DND-41 (cell line): ENCODE measurements around the gene SUV39H2.

Experiments used
- ATAC-seq: fragments of 200-7000 bp; cut with Tn5 transposase; 3 replicates; pipeline ENCODE4 v1.9.1; 2021; ENCODE audit warnings: low read depth; ENCODE audit not compliant: insufficient read depth
- DNase-seq: peaks from one replicate; pipeline ENCODE4 v3.0.0-alpha.2; 2020
- H2AFZ ChIP-seq: 2 replicates; pipeline ENCODE4 v1.6.0; 2012; ENCODE audit warnings: low read depth, low read length
- H3K27ac ChIP-seq: 2 replicates; pipeline ENCODE4 v1.5.1; 2012; ENCODE audit warnings: low read length, inconsistent platforms
- H3K27me3 ChIP-seq: fragments of 200-600 bp; sonication (generic); 2 replicates; pipeline ENCODE4 v1.6.0; 2012; ENCODE audit warnings: low read length, mild to moderate bottlenecking, inconsistent platforms; ENCODE audit not compliant: insufficient read depth, poor library complexity
- H3K36me3 ChIP-seq: 2 replicates; pipeline ENCODE4 v1.5.1; 2012; ENCODE audit warnings: low read length, inconsistent platforms; ENCODE audit not compliant: insufficient read depth
- H3K4me1 ChIP-seq: 2 replicates; pipeline ENCODE4 v1.5.1; 2012; ENCODE audit warnings: mild to moderate bottlenecking, low read length; ENCODE audit not compliant: insufficient read depth
- H3K4me2 ChIP-seq: 2 replicates; pipeline ENCODE4 v1.6.0; 2012; ENCODE audit warnings: mild to moderate bottlenecking, moderate library complexity, low read length, inconsistent platforms; ENCODE audit not compliant: insufficient read depth
- H3K4me3 ChIP-seq, 2 experiments: fragments of 200-600 bp in 1 of 2; shearing (Covaris generic) in 1 of 2; 2 replicates each; pipeline ENCODE4 v1.5.1; 2012 to 2016; ENCODE audit warnings: inconsistent platforms in 2 of 2, low read length in 2 of 2, mild to moderate bottlenecking in 2 of 2, low read depth in 1 of 2, moderate library complexity in 1 of 2
- H3K79me2 ChIP-seq: 2 replicates; pipeline ENCODE4 v1.6.0; 2012; ENCODE audit warnings: low read length, inconsistent platforms; ENCODE audit not compliant: insufficient read depth
- H3K9ac ChIP-seq: 2 replicates; pipeline ENCODE4 v1.6.0; 2012; ENCODE audit warnings: low read depth, mild to moderate bottlenecking, inconsistent platforms, low read length, moderate library complexity
- H3K9me3 ChIP-seq: 2 replicates; pipeline ENCODE4 v1.5.1; 2012; ENCODE audit warnings: low read length, moderate library complexity, mild to moderate bottlenecking, inconsistent platforms; ENCODE audit not compliant: insufficient read depth, severe bottlenecking
- H4K20me1 ChIP-seq: 2 replicates; pipeline ENCODE4 v1.6.0; 2012; ENCODE audit warnings: low read length; ENCODE audit not compliant: insufficient read depth
- EZH2 ChIP-seq: IDR thresholded peaks from 3 replicates; pipeline ENCODE4 v1.6.1; 2012; ENCODE audit warnings: borderline replicate concordance, low read depth, mild to moderate bottlenecking, moderate library complexity, low read length, inconsistent platforms; ENCODE audit not compliant: severe bottlenecking
- TF ChIP-seq, protein P1 (sequence below): IDR thresholded peaks from 2 replicates; pipeline ENCODE4 v1.5.1; 2012; ENCODE audit warnings: borderline replicate concordance, low read length, moderate library complexity, mild to moderate bottlenecking; ENCODE audit not compliant: poor library complexity, severe bottlenecking; ENCODE audit errors: extremely low read depth

Gene SUV39H2

GRCh38 chr10:14909101-14909500, 30.4 kb downstream of the SUV39H2 start:
- Histone ChIP-seq H3K9me3 (peaks cover 8% of the 10 kb centered on the region), H4K20me1 (no peaks in the 10 kb centered on the region), H2AFZ (no peak overlapping the region), H3K4me2 (no peak overlapping the region), H3K4me3 (no peak overlapping the region), H3K27ac (no peak overlapping the region), H3K9ac (no peak overlapping the region), H3K27me3 (no peaks in the 10 kb centered on the region), H3K4me1 (no peaks in the 10 kb centered on the region), H3K36me3 (peaks cover 95% of the 10 kb centered on the region), H3K79me2 (peaks cover 8% of the 10 kb centered on the region)
- no peak for DNase-seq
- no peak for ATAC-seq
- TF ChIP-seq EZH2, result no peak
- TF ChIP-seq, protein P1, sequence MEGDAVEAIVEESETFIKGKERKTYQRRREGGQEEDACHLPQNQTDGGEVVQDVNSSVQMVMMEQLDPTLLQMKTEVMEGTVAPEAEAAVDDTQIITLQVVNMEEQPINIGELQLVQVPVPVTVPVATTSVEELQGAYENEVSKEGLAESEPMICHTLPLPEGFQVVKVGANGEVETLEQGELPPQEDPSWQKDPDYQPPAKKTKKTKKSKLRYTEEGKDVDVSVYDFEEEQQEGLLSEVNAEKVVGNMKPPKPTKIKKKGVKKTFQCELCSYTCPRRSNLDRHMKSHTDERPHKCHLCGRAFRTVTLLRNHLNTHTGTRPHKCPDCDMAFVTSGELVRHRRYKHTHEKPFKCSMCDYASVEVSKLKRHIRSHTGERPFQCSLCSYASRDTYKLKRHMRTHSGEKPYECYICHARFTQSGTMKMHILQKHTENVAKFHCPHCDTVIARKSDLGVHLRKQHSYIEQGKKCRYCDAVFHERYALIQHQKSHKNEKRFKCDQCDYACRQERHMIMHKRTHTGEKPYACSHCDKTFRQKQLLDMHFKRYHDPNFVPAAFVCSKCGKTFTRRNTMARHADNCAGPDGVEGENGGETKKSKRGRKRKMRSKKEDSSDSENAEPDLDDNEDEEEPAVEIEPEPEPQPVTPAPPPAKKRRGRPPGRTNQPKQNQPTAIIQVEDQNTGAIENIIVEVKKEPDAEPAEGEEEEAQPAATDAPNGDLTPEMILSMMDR, result no peak

- Histone ChIP-seq H3K9me3 (peaks cover 8% of the 10 kb centered on the region), H2AFZ (no peak overlapping the region), H3K4me1 (no peaks in the 10 kb centered on the region), H3K36me3 (peaks cover 92% of the 10 kb centered on the region), H3K27me3 (no peaks in the 10 kb centered on the region), H4K20me1 (no peaks in the 10 kb centered on the region), H3K9ac (no peak overlapping the region), H3K4me2 (no peak overlapping the region), H3K27ac (no peak overlapping the region), H3K79me2 (peaks cover 8% of the 10 kb centered on the region), H3K4me3 (no peak overlapping the region)
- TF ChIP-seq EZH2, result no peak
- TF ChIP-seq, protein P1, result no peak
- ATAC-seq (no peak), DNase-seq (no peak)
Observed at GRCh38 chr10:14910953-14911352, 32.3 kb downstream of the SUV39H2 start.

- H2AFZ ChIP-seq, result no peak overlapping the region
- DNase-seq, result no peak
- H3K79me2 ChIP-seq, result peaks cover 8% of the 10 kb centered on the region
- H3K27me3 ChIP-seq, result no peaks in the 10 kb centered on the region
- ATAC-seq, result no peak
- no peaks in the 10 kb centered on the region for H4K20me1 ChIP-seq
- H3K36me3 ChIP-seq, result peaks cover 92% of the 10 kb centered on the region
- no peak overlapping the region for H3K27ac ChIP-seq
- H3K4me3 ChIP-seq, result no peak overlapping the region
- H3K4me1 ChIP-seq, result no peaks in the 10 kb centered on the region
- H3K9ac ChIP-seq, result no peak overlapping the region
- no peak for TF ChIP-seq EZH2
- TF ChIP-seq, protein P1, result no peak
- peaks cover 9% of the 10 kb centered on the region for H3K9me3 ChIP-seq
- no peak overlapping the region for H3K4me2 ChIP-seq
Observed at GRCh38 chr10:14911801-14912200, 33.1 kb downstream of the SUV39H2 start.

DNA sequence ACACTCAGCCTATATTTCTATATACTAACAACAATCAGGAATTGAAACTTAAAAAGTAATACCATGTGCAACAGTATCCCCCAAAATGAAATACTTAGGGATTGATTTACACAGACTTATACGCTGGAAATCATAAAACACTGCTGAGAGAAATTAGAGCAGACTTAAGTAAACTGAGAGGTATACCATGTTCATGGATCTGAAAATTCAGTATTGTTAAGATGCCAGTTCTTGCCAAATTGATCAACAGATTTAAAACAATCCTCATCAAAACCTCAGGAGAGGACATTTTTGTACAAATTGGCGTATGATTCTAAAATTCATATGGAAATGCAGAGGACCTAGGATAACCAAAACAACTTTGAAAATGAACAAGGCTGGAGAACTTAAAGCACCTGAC, 37.9 kb downstream of the SUV39H2 start:
- Histone ChIP-seq H3K4me2 (no peak overlapping the region), H3K9ac (no peak overlapping the region), H3K79me2 (peaks cover 4% of the 10 kb centered on the region; the same call in 1 of the 2 replicates), H3K27ac (no peak overlapping the region), H3K4me1 (no peaks in the 10 kb centered on the region), H2AFZ (no peak overlapping the region), H3K36me3 (peaks cover 94% of the 10 kb centered on the region), H3K4me3 (no peak overlapping the region), H4K20me1 (no peaks in the 10 kb centered on the region), H3K9me3 (peaks cover 19% of the 10 kb centered on the region), H3K27me3 (no peaks in the 10 kb centered on the region)
- no peak for DNase-seq
- no peak for ATAC-seq
- TF ChIP-seq EZH2, result no peak
- TF ChIP-seq, protein P1, result no peak
